ENCODE results near the gene SYNM.
"Not testable (repeated sequence)": the region's sequence is repeated elsewhere in the genome, so short reads cannot be mapped to it uniquely, and the experiment has no call there.

The SYNM gene, protein sequence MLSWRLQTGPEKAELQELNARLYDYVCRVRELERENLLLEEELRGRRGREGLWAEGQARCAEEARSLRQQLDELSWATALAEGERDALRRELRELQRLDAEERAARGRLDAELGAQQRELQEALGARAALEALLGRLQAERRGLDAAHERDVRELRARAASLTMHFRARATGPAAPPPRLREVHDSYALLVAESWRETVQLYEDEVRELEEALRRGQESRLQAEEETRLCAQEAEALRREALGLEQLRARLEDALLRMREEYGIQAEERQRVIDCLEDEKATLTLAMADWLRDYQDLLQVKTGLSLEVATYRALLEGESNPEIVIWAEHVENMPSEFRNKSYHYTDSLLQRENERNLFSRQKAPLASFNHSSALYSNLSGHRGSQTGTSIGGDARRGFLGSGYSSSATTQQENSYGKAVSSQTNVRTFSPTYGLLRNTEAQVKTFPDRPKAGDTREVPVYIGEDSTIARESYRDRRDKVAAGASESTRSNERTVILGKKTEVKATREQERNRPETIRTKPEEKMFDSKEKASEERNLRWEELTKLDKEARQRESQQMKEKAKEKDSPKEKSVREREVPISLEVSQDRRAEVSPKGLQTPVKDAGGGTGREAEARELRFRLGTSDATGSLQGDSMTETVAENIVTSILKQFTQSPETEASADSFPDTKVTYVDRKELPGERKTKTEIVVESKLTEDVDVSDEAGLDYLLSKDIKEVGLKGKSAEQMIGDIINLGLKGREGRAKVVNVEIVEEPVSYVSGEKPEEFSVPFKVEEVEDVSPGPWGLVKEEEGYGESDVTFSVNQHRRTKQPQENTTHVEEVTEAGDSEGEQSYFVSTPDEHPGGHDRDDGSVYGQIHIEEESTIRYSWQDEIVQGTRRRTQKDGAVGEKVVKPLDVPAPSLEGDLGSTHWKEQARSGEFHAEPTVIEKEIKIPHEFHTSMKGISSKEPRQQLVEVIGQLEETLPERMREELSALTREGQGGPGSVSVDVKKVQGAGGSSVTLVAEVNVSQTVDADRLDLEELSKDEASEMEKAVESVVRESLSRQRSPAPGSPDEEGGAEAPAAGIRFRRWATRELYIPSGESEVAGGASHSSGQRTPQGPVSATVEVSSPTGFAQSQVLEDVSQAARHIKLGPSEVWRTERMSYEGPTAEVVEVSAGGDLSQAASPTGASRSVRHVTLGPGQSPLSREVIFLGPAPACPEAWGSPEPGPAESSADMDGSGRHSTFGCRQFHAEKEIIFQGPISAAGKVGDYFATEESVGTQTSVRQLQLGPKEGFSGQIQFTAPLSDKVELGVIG (N-terminal part only)

DNA sequence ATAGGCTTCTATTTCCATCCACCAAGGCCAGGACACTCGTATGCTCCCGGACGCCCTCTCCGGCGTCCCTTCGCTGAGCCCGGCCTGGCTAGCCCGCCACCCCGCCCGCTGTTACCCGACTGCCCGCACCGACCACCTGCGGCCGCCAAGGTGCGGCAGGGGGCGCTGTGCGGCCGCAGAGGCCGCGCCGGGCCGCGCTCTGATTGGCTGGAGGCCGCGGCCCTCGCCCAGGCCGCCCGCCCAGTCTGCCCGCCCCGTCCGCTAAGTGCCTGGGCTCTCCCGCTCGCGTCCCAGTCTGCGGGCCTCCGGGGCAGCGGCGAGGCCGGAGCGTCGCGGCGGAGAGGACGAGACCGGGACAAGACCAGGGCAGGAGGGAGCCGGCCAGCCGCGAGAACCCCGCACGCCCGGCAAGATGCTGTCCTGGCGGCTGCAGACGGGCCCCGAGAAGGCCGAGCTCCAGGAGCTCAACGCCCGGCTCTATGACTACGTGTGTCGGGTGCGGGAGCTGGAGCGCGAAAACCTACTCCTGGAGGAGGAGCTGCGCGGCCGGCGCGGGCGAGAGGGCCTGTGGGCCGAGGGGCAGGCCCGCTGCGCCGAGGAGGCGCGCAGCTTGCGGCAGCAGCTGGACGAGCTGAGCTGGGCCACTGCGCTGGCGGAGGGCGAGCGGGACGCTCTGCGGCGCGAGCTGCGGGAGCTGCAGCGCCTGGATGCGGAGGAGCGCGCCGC, at the start of gene SYNM:
SYNM (plus strand) TSS at position 293 of the 726 bp plus-strand sequence; CDS start at position 413, 120 bp downstream.
- Histone ChIP-seq H3K9me3 (ENCODE audit: control insufficient read depth, insufficient read depth, low read length) (no peaks in the 10 kb centered on the region), H3K4me3 (ENCODE audit: low read length) (peak within 1 kb of the TSS; percentile 28; the same call in 1 of the 2 replicates), H3K27me3 (ENCODE audit: control insufficient read depth, insufficient read depth, low read length) (peaks cover 25% of the 10 kb centered on the region), H3K4me1 (ENCODE audit: control insufficient read depth, insufficient read depth, low read length) (no peaks in the 10 kb centered on the region; the same call in 1 of the 2 replicates), H3K27ac (ENCODE audit: low read length) (no peak within 1 kb of the TSS), H3K36me3 (ENCODE audit: control insufficient read depth, insufficient read depth, low read length) (no peaks in the 10 kb centered on the region)
- no peak for DNase-seq (ENCODE audit: low read depth, low spot score)
- WGBS (ENCODE audit: insufficient coverage, insufficient read length) = no CpG with 5 or more reads among the region's 91 CpGs

DNA sequence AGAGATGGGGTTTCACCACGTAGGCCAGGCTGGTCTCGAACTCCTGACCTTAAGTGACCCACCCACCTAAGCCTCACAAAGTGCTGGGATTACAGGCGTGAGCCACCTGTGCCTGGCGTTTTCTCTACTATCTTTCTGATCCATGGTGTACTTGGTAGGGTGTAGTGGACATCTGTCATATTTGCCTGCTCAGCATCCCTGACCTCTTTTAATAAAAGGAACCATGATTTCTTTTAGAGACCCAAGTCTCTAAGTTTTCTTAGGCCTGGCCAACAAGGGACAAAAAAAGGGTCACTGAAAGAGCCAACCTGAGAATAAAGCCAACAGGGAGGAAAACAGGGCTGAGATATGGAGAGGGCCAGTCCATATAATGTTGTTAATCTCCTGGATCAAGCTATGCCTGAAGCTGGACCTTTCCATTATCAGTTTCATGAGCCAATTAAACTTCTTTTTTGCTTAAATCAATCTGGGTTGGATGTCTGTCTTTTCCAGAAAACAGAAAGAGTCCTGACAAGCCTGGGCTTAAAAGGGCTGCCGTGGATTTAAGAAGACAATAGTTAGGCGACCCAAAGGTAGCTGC, 49.2 kb upstream of the SYNM start:
- WGBS (ENCODE audit: insufficient coverage, insufficient read length) = no CpG with 5 or more reads among the region's 6 CpGs
- H3K4me3 ChIP-seq (ENCODE audit: low read length) = no peak overlapping the region
- H3K9me3 ChIP-seq (ENCODE audit: control insufficient read depth, insufficient read depth, low read length) = no peaks in the 10 kb centered on the region
- H3K4me1 ChIP-seq (ENCODE audit: control insufficient read depth, insufficient read depth, low read length) = no peaks in the 10 kb centered on the region
- H3K27ac ChIP-seq (ENCODE audit: low read length) = no peak overlapping the region
- DNase-seq (ENCODE audit: low read depth, low spot score) = no peak
- H3K36me3 ChIP-seq (ENCODE audit: control insufficient read depth, insufficient read depth, low read length) = no peaks in the 10 kb centered on the region
- H3K27me3 ChIP-seq (ENCODE audit: control insufficient read depth, insufficient read depth, low read length) = no peaks in the 10 kb centered on the region

DNA sequence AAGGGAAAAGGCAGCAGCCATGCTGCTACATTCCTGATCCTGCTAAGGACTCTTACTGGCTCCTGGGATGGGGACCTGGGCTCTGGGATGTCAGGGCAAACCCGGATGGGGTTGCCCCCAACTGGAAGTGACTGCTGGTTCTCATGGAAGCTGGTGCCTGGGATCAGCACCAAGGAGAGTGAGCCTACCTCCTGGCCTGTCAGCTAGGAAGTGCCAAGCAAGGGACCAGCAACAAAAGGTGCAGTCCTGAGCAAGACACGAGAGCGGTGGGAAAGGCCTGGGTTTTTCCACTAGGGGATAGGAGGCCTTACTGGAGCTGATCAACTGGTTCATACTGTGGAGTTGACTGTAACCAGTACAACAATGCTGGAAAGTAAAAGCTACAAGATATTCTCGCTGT, 47.9 kb upstream of the SYNM start:
- DNase-seq (ENCODE audit: low read depth, low spot score) = no peak
- no peaks in the 10 kb centered on the region for H3K27me3 ChIP-seq (ENCODE audit: control insufficient read depth, insufficient read depth, low read length)
- WGBS (ENCODE audit: insufficient coverage, insufficient read length) = no CpG with 5 or more reads among the region's 4 CpGs
- H3K4me1 ChIP-seq (ENCODE audit: control insufficient read depth, insufficient read depth, low read length) = no peaks in the 10 kb centered on the region
- H3K36me3 ChIP-seq (ENCODE audit: control insufficient read depth, insufficient read depth, low read length) = no peaks in the 10 kb centered on the region
- H3K9me3 ChIP-seq (ENCODE audit: control insufficient read depth, insufficient read depth, low read length) = no peaks in the 10 kb centered on the region
- no peak overlapping the region for H3K4me3 ChIP-seq (ENCODE audit: low read length)
- no peak overlapping the region for H3K27ac ChIP-seq (ENCODE audit: low read length)

DNA sequence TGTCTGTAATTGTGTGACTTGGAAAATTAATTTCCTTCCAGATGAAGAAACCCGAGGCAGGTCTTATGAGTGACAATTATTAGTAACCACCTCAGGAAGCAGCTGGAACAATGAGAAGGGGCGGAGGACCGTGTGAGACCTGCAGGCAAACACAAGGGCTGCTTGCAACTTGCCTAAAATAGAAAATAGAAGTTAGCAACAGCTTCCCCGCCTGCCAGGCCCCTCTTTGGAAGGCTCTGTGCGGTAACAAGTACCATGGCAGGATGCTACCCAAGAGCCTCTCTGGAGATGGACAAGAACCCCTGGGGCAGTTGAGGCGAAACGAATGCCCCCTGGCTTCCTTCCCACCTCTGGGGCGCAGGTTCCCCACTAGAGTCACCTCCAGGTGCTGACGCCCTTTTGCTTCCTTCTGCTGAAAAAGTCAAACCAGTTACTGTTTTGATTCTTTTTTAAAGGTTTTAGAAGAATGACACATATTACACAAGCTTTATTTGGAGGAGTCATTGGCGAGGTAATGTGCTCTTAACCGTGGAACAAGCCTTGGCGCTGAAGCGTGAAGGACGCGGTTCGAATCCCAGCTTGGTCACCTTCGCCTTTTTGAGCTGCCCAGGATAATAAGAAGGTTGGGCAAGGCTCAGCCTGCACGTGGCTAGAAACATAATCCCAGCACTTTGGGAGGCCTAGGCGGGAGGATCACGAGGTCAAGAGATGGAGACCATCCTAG, 47.0 kb upstream of the SYNM start:
- Histone ChIP-seq H3K9me3 (ENCODE audit: control insufficient read depth, insufficient read depth, low read length) (no peaks in the 10 kb centered on the region), H3K27me3 (ENCODE audit: control insufficient read depth, insufficient read depth, low read length) (no peaks in the 10 kb centered on the region), H3K4me1 (ENCODE audit: control insufficient read depth, insufficient read depth, low read length) (no peaks in the 10 kb centered on the region), H3K27ac (ENCODE audit: low read length) (no peak overlapping the region), H3K4me3 (ENCODE audit: low read length) (no peak overlapping the region), H3K36me3 (ENCODE audit: control insufficient read depth, insufficient read depth, low read length) (no peaks in the 10 kb centered on the region)
- no peak for DNase-seq (ENCODE audit: low read depth, low spot score)
- no CpG with 5 or more reads among the region's 20 CpGs for whole genome bisulfite sequencing (ENCODE audit: insufficient coverage, insufficient read length)

DNA sequence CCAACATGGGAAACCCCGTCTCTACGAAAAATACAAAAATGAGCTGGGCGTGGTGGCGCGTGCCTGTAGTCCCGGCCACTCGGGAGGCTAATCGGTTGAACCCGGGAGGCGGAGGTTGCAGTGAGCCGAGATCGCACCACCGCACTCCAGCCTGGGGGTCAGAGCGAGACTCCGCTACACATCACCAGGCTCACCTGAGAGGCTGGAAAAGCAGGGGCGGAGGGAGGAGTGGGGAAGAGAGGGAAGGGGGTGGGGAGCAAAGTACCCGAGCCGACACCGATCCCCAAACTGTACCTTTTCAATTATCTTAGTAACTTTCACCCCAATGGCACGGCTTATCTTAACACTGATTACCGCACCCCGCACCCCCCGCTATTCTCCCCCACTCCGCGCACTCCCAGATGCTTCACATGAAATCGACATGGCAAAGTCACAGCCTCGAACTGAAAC, 46.4 kb upstream of the SYNM start:
- H3K36me3 ChIP-seq (ENCODE audit: control insufficient read depth, insufficient read depth, low read length) = no peaks in the 10 kb centered on the region
- H3K27ac ChIP-seq (ENCODE audit: low read length) = no peak overlapping the region
- no peaks in the 10 kb centered on the region for H3K27me3 ChIP-seq (ENCODE audit: control insufficient read depth, insufficient read depth, low read length)
- peak overlapping the region; percentile 33; the same call in 1 of the 2 replicates for H3K4me3 ChIP-seq (ENCODE audit: low read length)
- no peak for DNase-seq (ENCODE audit: low read depth, low spot score)
- no peaks in the 10 kb centered on the region for H3K4me1 ChIP-seq (ENCODE audit: control insufficient read depth, insufficient read depth, low read length)
- WGBS (ENCODE audit: insufficient coverage, insufficient read length) = no CpG with 5 or more reads among the region's 27 CpGs
- H3K9me3 ChIP-seq (ENCODE audit: control insufficient read depth, insufficient read depth, low read length) = no peaks in the 10 kb centered on the region

DNA sequence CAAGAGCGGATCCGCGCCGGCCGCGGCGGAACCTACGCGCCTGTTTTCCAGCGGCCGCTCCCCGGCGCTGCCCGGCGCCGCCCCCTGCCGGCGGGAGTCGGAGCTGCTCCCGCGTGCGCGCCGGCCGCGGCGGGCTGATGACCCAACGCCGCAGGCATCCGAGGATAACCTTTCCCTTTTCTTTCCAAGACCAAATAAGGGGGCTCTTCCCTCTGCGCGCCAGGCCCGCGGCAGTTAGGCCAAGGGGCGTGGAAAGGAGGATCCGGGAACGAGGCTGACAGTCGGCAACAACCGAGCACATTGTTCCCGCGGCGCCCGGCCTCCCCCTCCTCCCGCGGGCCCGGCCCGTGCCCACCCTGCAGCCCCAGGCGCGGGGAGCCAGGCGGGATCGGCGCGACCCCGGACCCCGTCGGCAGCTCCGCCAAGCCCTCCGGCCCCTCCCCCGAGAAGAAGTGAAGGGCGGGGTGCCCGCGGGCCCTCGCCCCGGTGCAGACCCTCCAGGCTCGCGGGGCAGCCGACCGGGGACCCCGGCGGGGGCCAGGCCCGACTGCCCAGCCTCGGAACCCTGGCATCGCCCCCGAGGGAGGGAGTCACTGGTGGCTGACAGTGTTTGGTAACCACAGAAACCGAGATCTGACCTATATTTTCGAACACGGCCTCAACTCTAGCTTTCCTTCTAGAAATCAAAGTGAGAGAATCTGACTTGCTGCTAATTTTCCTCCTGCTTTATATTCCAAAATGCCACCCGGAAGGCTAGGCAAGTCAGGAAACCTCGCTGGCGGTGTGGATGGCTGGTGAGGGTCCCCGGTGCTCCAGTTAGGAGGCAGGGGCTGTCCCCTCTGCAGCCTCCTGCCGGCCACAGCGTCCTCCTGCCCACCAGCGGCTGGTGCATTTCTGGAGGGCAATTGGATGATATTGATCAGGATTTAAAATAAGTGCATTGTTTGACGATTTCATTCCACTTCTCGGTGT, 45.6 kb upstream of the SYNM start:
- Histone ChIP-seq H3K27ac (ENCODE audit: low read length) (no peak overlapping the region), H3K4me1 (ENCODE audit: control insufficient read depth, insufficient read depth, low read length) (no peaks in the 10 kb centered on the region), H3K36me3 (ENCODE audit: control insufficient read depth, insufficient read depth, low read length) (no peaks in the 10 kb centered on the region), H3K9me3 (ENCODE audit: control insufficient read depth, insufficient read depth, low read length) (no peaks in the 10 kb centered on the region), H3K4me3 (ENCODE audit: low read length) (peak overlapping the region; percentile 62; the same call in 1 of the 2 replicates), H3K27me3 (ENCODE audit: control insufficient read depth, insufficient read depth, low read length) (no peaks in the 10 kb centered on the region)
- no CpG with 5 or more reads among the region's 86 CpGs for WGBS (ENCODE audit: insufficient coverage, insufficient read length)
- peak; percentile 57 for DNase-seq (ENCODE audit: low read depth, low spot score)

DNA sequence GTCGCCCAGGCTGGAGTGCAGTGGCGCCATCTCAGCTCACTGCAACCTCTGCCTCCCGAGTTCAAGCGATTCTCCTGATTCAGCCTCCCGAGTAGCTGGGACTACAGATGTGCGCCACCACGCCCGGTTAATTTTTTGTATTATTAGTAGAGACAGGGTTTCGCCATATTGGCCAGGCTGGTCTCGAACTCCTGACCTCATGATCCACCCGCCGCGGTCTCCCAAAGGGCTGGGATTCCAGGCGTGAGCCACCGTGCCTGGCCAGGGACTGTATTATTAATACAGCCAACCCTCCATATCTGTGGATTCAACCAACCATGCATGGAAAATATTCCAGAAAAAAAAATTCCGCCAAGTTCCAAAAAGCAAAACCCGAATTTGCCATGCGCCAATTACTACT, 44.7 kb upstream of the SYNM start:
- H3K27ac ChIP-seq (ENCODE audit: low read length); H3K4me3 ChIP-seq (ENCODE audit: low read length); H3K36me3 ChIP-seq (ENCODE audit: control insufficient read depth, insufficient read depth, low read length); H3K4me1 ChIP-seq (ENCODE audit: control insufficient read depth, insufficient read depth, low read length); H3K27me3 ChIP-seq (ENCODE audit: control insufficient read depth, insufficient read depth, low read length); DNase-seq (ENCODE audit: low read depth, low spot score); H3K9me3 ChIP-seq (ENCODE audit: control insufficient read depth, insufficient read depth, low read length): not testable (repeated sequence)
- WGBS (ENCODE audit: insufficient coverage, insufficient read length) = no CpG with 5 or more reads among the region's 18 CpGs

DNA sequence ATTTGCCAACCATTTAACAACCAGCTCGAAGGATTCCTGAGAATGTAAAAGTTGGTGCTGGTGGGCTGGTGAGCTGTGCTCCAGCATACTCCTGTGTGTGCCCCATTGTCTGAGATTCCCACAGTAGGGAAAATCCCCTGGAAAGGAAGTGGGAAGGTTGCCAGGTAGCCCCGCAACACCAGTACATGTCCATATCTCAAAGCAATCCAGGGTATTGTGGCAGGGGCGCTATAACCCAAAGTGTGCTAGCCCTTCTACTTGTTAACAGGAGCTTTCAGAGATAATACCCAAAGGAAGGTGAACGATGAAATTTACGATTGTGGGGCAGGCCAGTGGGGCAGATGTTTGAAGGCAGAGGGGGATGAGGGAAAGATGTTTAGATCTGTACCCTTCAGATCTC, 42.7 kb upstream of the SYNM start:
- Histone ChIP-seq H3K9me3 (ENCODE audit: control insufficient read depth, insufficient read depth, low read length) (no peaks in the 10 kb centered on the region), H3K4me1 (ENCODE audit: control insufficient read depth, insufficient read depth, low read length) (no peaks in the 10 kb centered on the region), H3K27ac (ENCODE audit: low read length) (no peak overlapping the region), H3K4me3 (ENCODE audit: low read length) (no peak overlapping the region), H3K27me3 (ENCODE audit: control insufficient read depth, insufficient read depth, low read length) (no peaks in the 10 kb centered on the region), H3K36me3 (ENCODE audit: control insufficient read depth, insufficient read depth, low read length) (no peaks in the 10 kb centered on the region)
- no peak for DNase-seq (ENCODE audit: low read depth, low spot score)
- no CpG with 5 or more reads among the region's 5 CpGs for WGBS (ENCODE audit: insufficient coverage, insufficient read length)
